NCI-H2107 treated with DMSO at 0.1 percent for 48 hours (cell line): Measurements from ENCODE around the gene ZNF77.
A peak's percentile ranks its signal among the peaks of the same experiment; 100 is the strongest.
"Not testable (repeated sequence)": the region's sequence is repeated elsewhere in the genome, so short reads cannot be mapped to it uniquely, and the experiment has no call there.

ENCODE experiments used
- DNase-seq: peaks from one replicate; lab custom pipeline; 2025; ENCODE audit not compliant: unreplicated experiment; lab: John Stamatoyannopoulos, UW

ZNF77 gene

DNA sequence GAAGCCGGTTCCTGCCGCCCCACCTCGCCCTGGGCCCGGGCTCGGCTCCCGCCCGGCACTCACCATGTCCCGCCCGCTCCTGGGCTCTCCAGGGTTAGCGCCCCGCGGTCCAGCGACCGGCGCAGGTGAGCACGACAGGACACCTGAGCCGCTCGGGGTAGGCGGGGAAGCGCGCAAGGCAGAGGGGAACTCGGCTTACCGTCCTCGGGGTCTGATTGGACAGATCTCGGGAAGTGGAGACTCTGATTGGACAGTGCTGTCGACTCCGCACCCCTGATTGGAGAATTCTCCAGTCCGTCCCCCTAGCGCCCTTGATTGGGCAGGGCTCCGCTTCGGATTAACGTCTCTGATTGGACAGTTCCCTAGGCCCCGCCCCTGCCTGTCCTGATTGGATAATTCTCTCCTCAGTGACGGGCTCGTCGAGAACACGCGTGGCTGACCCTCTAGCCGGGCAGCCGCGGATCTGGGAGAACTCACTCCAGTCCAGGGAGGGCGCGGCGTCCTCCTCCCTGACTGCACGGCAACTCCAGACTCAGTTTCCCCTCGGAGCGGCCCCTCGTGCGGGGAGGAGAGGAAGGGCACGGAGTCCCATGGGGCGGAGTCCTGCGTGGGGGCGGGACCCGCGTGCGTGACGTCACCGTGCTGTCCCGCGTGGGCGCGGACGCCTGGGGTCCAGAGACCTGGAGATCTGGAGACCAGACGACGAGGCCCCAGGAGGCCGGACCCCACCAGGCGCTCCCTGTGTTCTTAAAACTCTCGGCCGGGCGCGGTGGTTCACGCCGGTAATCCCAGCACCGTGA is at the start of gene ZNF77:
ZNF77 (minus strand) TSS at position 197 of the 800 bp plus-strand sequence; CDS start at position 66, 131 bp downstream.
- DNase-seq, result peak; percentile 97

DNA sequence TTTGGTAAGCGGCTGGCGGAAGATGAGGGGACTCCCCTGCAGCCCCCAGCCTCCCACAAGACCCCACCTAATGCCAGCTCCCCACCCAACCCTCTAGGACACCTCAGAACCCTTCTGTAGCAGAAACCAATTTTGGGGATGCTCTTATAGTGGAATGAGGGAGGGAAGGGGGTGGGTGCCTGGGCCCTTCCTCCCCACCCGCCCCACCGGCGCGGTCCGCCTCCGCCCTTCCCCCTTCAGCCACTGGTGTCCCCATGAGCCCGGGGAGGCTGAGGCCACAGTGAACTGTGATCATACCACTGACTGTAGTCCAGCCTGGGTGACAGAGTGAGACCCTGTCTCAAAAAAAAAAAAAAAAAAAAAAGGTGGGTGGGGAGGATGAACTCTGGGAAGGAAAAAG is 48.8 kb upstream of the ZNF77 start:
- no peak for DNase-seq

DNA sequence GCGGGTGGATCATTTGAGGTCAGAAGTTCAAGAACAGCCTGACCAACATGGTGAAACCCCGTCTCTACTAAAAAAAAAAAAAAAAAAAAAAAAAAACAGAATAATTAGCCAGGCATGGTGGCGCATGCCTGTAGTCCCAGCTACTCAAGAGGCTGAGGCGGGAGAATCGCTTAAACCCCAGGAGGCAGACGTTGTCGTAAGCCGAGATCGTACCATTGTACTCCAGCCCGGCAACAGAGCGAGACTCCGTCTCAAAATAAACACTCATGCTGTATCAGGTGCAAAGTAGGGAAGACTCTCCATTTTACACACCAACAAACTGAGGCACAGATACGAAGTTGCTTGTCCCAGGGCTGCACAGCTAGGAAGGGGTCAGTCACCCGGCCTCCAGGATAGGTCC is 48.2 kb upstream of the ZNF77 start:
- peak; percentile 19 for DNase-seq

DNA sequence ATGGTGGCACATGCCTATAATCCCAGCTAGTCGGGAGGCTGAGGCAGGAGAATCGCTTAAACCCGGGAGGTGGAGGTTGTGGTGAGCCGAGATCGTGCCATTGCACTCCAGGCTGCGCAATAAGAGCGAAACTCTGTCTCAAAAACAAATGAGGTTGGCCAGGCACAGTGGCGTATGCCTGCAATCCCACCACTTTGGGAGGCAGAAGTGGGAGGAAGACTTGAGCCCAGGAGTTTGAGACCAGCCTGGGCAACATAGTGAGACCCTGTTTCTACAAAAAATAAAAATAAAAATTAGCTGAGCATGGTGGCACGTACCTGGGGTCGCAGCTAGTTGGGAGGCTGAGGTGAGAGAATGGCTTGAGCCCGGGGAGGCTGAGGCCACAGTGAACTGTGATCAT is 47.6 kb upstream of the ZNF77 start:
- DNase-seq, result not testable (repeated sequence)

DNA sequence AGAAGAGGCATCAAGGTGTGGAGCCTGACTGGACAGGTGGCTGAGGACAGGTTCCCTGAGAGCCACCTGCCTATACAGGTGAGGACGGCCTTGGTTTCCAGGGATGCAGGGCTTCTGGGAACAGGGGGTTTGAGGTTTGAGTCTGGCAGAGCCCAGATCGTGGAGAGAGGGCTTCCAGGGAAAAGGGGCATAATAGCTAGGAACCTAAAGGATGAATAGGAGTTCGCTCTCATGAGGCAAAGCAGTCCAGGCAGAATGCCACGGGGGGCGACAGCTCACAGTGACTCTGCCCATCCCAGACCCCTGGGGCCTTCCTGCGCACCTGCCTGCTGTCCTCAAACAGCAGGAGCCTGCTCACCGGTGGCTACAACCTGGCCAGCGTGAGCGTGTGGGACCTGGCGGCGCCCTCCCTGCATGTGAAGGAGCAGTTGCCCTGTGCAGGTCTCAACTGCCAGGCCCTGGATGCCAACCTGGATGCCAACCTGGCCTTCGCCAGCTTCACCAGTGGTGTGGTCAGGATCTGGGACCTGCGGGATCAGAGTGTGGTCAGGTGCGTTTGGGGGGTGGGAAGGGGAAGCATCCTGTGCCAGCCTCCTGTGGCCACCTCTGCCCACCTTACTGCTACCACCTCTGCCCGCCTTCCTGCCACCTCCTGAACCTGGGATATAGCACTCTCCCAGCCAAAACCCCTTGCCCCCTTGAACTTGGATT is 44.6 kb upstream of the ZNF77 start:
- DNase-seq, result no peak

DNA sequence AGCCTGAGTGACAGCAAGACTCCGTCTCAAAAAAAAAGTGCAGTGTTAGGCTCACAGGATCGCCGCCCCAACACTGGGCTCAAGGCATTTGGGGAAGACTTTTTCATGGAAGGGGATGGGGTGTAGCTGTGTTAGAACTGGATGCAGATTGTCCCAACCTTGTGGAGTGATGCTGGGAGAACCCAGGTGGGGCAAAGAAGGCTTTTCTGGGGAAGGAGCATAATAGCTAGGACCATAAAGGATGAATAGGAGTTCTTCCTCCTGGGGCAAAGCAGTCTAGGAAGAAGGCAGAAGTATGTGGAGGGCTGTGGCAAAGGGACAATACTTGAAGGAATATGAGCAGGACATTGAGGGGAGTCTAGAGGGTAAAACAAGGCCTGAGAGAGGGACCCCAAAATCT is 43.8 kb upstream of the ZNF77 start:
- DNase-seq, result no peak

DNA sequence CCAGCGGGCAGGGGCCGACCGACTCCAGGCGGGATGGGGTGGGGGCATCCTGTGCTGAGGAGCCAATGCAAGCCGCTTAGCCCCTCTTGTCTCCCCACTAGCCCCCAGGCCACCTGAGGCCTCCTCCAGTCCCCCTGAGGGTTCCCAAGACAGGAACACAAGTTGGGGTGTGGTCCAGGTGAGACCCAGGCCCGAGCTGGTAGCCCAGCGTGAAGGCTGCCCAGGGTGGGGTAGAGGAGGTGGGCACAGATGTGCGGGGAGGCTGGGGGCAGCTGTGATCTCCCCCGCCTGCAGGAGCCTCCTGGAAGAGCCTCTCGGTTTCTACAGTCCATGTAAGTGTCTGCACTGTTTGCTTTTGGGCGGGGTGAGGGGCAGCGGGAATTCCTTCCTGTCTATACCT is 43.0 kb upstream of the ZNF77 start:
- no peak for DNase-seq

DNA sequence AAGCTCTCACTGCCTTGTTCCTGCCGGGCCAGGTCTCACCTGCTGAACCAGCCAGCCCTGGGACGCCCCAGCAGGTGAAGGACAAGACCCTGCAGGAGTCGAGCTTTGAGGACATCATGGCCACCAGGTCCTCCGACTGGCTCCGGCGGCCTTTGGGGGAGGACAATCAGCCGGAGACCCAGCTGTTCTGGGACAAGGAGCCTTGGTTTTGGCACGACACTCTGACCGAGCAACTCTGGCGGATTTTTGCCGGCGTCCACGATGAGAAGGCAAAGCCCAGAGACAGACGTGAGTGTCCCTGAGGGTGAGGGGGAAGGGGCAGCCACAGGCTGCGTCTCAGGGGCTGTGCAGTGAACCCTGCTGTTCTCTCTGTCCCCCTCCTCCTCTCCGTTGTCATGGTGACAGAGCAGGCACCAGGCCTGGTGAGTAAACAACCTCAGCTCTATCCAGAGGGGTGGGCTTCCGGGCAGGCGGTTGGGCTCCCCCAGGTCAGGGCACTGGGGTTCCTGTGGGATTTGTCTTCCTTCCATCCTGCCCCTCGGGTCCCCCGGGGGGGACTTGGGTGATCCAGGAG is 42.3 kb upstream of the ZNF77 start:
- DNase-seq, result no peak

DNA sequence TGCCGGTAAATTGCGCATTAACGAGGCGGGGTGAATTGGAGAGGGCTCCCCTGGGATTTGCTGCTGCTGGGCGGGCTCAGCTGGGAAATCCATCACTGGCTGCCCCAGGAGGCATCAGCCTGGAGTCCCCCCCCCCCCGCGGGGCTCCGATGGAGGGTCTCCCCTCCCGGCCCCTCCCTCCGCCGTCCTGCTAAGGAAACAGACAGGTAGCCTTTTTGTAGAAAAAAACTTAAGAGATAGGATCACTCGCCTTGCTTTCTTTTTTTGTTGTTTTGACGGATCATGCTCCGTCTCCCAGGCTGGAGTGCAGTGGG is 39.4 kb upstream of the ZNF77 start:
- no peak for DNase-seq

DNA sequence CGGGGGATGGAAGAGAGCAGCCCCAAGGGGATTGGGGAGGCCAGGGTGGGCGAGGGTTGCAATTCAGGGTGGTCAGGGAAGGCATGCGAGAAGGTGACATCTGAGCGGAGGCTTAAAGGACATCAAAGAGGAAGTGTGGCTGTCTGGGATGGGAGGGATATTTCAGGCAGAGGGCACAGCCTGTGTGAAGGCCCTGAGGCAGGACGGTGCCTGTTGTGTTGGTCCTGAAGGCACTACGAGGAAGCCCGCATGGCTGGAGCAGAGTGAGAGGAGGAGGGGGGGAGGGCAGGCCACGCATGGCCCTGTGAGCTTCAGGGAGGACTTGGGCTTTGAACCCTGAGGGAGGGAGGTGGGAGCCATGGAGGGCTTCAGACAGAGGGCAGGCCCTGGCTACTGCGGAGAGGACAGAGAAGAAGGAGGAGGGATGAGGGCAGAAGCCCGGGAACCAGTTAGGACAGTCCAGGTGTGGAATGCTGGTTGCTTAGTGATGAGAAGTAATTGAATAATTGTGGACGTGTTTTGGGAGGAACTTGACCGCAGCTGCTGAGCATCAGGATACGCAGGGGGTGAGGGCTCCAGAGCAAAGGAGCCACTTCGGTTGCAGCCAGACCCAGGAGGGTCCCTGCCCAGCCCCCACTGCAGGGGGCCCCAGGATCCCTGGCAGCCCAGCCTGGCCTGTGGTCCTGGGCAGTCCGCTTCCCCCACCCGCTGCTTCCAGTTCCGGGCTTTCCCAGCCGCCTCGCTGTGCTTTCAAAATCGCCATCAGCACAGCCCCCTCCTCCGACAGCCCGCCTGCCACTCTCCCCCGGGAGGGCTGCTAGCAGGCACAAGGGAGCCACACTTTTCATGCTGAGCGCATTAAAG is 38.8 kb upstream of the ZNF77 start:
- DNase-seq, result peak; percentile 95

DNA sequence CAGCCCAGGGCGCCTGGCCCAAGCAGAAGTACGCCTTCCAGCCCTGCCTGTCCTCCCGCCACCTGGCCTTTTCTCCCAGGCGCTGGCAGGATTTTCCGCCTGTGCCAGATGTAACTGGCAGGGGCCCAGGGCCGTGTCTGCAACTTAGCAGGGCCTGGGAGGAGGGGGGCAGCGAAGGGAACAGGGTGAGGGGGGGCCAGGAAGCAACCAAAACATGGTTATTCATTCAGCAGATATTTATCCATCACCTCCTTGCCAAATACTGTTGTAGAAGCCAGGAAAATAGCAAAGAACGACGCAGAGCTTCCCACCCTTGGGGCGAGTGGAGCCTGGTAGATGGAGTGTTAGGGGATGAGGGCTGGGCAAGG is 38.2 kb upstream of the ZNF77 start:
- DNase-seq, result peak; percentile 50

DNA sequence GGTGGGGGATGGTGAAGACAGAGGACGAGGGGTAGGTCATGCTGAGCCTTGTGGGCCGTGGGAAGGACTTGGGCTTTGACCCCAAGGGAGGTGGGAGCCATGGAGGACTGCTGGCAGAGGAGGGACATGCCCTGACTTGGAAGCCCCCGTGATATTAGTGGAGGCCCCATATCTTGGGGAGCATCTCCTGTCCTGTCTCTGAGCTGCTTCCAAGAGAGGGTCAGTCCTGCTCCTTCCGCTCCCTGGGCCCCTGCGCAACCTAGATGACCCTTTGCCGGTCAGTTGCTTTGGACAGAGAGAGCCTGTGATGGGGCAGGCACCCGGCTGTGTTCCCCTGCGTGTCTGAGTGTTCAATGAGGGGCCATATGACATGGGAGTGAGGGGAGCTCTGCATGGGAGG is 37.8 kb upstream of the ZNF77 start:
- DNase-seq, result no peak

DNA sequence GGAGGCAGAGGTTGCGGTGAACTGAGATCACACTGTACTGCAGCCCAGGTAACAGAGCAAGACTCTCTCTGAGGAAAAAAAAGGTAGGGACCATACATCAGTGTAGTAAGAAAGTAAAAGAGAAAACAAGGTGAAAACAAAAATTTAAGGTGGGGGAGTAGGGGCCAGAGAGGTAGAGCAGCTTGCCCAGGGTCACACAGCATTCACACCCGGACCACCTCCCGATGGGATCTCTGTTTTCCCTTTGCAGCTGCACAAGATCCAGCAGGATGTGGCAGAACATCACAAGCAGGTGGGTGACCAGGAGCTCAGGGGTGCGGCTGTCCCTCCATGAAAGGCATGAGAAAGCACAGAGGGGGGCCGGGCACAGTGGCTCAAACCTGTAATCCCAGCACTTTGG is 37.1 kb upstream of the ZNF77 start:
- no peak for DNase-seq

DNA sequence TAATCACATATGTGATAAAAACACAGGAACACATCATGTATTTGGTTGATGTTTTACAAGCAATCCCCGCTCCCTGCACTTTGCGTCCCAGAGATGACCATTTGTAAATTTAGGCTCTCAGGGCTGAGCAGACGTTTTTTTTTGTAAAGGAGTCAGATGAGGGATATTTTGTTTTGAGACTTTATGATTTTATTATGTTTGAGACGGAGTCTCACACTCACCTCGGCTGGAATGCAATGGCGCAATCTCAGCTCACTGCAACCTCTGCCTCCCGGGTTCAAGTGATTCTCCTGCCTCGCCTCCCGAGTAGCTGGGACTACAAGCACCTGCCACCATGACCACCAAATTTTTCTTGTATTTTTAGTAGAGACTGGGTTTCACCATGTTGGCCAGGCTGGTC is 34.0 kb upstream of the ZNF77 start:
- DNase-seq, result no peak

DNA sequence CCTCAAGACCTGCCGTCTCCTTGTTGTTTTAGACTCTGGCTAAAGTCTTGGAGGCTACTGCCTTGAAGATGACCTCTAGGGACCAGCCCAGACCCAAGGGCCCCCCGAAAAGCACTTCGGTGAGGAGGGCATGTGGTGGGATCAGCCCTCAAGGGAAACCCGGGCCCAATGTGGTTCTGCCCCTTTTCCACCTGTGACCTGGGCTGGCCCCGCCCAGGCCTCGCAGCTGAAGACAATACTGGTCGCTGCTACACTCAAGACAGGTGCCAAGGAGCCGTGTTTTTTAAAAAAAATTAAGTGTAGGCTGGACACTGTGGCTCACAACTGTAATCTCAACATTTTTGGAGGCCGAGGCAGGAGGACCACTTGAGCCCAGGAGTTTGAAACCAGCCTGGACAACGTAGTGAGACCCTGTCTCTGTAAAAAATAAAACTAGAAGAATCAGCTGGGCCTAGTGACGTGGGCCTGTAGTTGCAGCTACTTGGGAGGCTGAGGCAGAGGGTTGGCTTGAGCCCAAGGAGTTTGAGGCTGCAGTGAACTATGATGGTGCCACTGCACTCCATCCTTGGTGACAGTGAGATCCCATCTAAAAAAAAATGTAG is 33.5 kb upstream of the ZNF77 start:
- DNase-seq, result no peak

DNA sequence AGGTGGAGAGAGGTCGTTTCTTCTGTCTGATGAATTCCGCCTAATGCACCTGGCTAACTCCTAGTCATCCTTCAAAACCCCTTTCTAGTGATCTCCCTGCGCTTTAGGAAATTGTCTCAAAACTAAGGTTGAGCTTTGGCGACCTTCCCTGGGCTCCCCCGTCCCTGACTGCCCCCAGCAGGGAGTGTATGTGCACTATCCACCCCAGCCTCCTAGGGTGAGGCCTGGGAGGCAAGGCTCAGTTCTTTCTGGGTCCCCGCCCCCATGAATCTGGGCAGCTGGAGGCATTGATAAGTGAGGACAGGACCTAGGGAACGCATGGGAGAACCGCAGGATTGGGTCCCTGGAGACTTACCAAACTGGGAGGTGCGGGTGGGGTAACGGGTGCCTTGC is 33.0 kb upstream of the ZNF77 start:
- no peak for DNase-seq

DNA sequence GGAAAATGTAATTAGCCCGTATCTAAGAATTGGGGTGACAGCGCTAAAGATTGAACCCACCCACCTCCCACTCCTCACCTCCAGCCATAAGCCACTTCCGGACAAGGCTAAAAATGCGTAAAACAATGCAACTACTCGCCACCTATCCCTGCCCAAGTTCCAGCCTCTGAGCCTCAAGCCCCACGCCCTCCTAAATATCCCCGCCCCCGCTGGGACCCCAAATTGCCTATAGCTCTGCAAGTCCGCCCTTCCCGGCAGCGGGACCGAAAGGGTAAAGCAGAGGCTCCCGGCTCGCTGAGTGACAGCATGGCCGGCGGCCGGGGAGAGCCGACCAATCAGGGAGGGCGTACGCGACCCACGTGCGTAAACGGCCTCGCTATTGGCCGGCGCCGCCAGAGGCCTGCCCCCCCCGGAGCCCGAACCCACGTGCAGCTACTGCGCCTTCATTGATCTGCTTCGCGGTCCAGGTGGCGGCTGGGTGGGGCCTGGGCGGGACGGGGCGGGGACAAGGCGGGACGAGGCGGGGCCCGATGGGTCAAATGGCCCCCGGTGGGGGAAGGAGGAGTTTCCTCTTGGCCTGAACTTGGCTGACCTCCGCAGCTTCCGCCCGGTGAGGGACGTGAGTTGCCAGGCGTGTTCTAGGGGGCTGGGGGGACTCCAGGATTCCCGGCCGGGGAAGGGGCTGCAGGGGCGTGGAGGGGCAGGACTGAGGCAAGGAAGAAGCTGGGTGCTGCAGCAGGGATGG is 32.4 kb upstream of the ZNF77 start, which contains the start of gene TLE6:
TLE6 (plus strand) TSS at position 564 of the 745 bp plus-strand sequence. CDS start 670 bp downstream, outside the sequence.
- peak; percentile 90 for DNase-seq

DNA sequence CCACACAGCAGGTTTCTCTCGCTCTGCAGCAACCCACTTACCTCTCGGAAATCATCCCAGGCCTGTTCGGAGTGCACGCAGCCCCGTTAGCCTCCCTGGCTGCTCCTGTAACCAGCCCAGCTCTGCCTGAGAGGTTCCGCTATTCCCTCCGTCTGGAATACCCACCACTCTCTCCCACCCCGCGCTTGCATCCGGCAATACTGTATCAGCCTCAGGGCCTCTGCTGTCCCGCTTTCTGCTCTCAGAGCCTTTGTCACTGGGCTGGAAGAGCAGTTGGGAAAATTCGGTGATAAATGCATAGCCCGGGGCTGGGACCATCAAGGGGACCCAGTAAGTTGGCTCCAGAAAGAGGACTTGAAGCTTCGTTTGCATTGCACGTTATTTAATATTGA is 31.8 kb upstream of the ZNF77 start:
- DNase-seq, result no peak

DNA sequence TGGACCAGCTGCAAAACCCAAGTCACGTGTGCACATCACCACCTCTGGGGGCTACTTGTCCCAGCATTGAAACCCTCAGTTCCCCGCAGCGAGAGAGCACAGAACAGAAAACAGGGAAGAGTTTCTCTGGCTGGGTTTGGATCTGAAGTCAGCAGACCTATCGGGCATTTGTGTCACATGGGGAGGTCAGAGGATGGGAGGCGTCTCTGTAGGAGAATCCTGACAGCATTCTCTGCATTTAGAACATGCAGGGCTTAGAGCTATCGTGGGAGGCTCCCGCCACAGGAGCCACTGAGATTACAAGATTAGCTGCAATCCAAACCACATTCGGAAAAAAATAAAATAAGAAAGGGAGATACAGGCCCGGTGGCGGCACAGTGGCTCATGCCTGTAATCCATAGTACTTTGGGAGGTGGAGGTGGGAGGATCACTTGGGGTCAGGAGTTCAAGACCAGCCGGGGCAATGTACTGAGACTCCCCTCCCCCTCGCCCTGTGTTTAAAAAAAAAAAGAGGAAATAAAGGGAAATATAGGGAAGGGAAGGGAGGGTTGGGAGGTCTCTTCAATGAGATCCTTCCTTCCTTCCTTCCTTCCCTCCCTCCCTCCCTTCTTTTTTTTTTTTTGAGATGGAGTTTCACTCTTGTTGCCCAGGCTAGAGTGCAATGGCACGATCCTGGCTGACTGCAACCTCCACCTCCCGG is 29.7 kb upstream of the ZNF77 start:
- no peak for DNase-seq

DNA sequence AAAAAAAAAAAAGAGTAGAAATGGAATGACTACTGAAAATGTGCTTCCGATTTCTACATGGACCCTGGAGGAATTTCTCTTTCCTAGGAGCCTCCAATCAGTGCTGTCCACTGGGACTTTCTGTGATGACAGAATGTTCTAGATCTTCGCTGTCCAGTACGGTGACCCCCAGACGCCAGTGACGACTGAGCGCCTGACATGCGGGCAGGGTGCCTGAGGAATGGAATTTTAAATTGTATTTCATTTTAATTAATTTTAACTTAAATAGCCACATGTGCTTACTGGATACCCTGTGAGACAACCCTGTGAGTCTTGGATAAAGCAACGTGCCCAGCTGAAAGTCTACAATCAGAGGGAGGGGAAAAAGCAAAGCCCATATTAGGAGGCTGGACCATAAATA is 28.5 kb upstream of the ZNF77 start:
- DNase-seq, result no peak
